ENCODE results near the gene GMEB1. TPM values are rescaled to one million over a fixed set of nuclear protein-coding genes. Genes with fewer than 3 reads are reported as not detected.
A peak's percentile ranks its signal among the peaks of the same experiment; 100 is the strongest.

The GMEB1 gene
- total and polyA plus RNA-seq, 10 of the 15 experiments (the other 5 are each of a cell fraction or from before 2014, with no cell fraction given) = 4.9 to 17.6 (median 9.4) TPM

DNA sequence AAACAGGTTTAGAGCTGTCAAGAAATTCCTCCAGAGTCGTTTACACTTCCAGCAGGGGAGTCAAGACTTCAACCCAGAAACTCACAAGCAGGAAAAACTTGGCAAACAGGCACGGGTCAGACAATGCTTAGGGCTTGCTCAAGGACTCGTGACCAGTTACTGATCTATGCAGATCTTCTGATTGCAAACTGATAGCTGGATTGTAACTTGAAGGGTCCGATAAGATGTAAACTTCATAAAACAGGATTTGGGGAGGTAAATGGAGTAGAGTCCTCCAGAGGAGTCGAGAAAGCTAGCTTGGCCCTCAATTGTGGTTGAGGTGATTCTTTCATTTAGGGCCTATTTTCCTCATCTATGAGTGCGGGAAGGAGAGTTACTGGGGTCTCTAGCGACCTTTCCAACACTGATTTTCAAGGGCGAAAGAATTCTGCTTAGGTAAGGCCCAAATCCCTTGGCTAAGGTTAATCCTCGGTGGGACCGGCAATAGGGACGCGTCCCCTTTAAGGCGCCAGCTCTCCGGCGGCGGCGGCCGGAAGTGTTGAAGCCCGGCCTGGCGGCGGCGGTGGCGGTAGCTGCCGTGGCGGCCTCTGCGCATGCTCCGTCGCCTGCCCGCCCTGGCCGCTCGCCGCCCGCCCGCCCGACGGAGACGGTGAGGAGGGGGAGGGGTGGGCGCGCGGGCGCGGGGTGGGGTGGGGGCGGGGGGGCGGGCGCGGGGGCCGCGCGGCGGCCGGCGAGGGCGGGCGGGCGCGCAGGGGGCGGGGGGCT is at the start of gene GMEB1 (continued):
- TF ChIP-seq ZBTB40 (IDR thresholded peaks at IDR 0.05; ENCODE audit: borderline replicate concordance) (peak; percentile 62; the same call in 1 of the 2 replicates), YY1 (IDR thresholded peaks at IDR 0.05; ENCODE audit: low read depth, low read length) (peak; percentile 9; the same call in 1 of the 2 replicates), HDGF (IDR thresholded peaks at IDR 0.05) (peak; percentile 53; the same call in 1 of the 2 replicates), MLLT1 (IDR thresholded peaks at IDR 0.05) (no peak; the same call in 1 of the 2 replicates), TAF1 (IDR thresholded peaks at IDR 0.05; ENCODE audit: borderline replicate concordance, low read depth, low read length) (0 out of 2 replicates have a peak, but pooled peaks have one; percentile 25), HSF1 (IDR thresholded peaks at IDR 0.05; ENCODE audit: low read depth, low read length) (no peak), NBN (IDR thresholded peaks at IDR 0.05) (peak; percentile 75), RUNX3 (IDR thresholded peaks at IDR 0.05; ENCODE audit: low read length) (peak; percentile 56), BCL3 (IDR thresholded peaks at IDR 0.05; ENCODE audit: borderline replicate concordance, insufficient read depth, low read depth, low read length, poor library complexity, severe bottlenecking) (no peak), YBX1 (IDR thresholded peaks at IDR 0.05) (no peak), JUND (IDR thresholded peaks at IDR 0.05; ENCODE audit: low read depth, low read length) (no peak), CREB1 (IDR thresholded peaks at IDR 0.05; ENCODE audit: low read depth) (0 out of 2 replicates have a peak, but pooled peaks have one; percentile 4), RCOR1 (conservative IDR thresholded peaks at IDR 0.05; ENCODE audit: low read depth, low read length) (no peak), SKIL (IDR thresholded peaks at IDR 0.05; ENCODE audit: low read depth, poor library complexity, severe bottlenecking) (peak; percentile 46), BMI1 (IDR thresholded peaks at IDR 0.05; ENCODE audit: borderline replicate concordance) (no peak)
- TF ChIP-seq, protein P1, sequence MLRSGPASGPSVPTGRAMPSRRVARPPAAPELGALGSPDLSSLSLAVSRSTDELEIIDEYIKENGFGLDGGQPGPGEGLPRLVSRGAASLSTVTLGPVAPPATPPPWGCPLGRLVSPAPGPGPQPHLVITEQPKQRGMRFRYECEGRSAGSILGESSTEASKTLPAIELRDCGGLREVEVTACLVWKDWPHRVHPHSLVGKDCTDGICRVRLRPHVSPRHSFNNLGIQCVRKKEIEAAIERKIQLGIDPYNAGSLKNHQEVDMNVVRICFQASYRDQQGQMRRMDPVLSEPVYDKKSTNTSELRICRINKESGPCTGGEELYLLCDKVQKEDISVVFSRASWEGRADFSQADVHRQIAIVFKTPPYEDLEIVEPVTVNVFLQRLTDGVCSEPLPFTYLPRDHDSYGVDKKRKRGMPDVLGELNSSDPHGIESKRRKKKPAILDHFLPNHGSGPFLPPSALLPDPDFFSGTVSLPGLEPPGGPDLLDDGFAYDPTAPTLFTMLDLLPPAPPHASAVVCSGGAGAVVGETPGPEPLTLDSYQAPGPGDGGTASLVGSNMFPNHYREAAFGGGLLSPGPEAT (IDR thresholded peaks at IDR 0.05; ENCODE audit: low read depth) = peak; percentile 83; the same call in 1 of the 2 replicates

Data from GM12878 (cell line).